A673 (cell line): Measurements from ENCODE around the gene TPD52L1.

Source experiments
- CTCF ChIP-seq: fragments of 300-800, 200-600 bp; sonication (generic); conservative IDR thresholded peaks from 2 replicates; pipeline ENCODE4 v1.5.1; 2017; ENCODE audit warnings: low read depth, mild to moderate bottlenecking, antibody characterized with exemption, low read length, moderate library complexity, mixed read lengths
- EZH2 ChIP-seq: fragments of 200-600 bp; sonication (generic); IDR thresholded peaks from 2 replicates; pipeline ENCODE4 v1.6.1; 2017; ENCODE audit warnings: borderline replicate concordance, low read depth, mild to moderate bottlenecking, mixed read lengths, antibody characterized with exemption, low read length; ENCODE audit not compliant: poor library complexity, severe bottlenecking

GRCh38 chr6:125183391-125183790, 29.8 kb downstream of the TPD52L1 start:
- TF ChIP-seq CTCF (no peak), EZH2 (no peak)
